ENCODE results near the gene BAZ1B. TPM values are rescaled to one million over a fixed set of nuclear protein-coding genes. Genes with fewer than 3 reads are reported as not detected.

BAZ1B gene
- total and polyA plus RNA-seq, 4 donors = 8.6 to 31.3 (median 21.5) TPM

- Histone ChIP-seq H3K27me3 (ENCODE audit: control insufficient read depth in 4 of 4, insufficient read depth in 4 of 4, low read length in 3 of 4) (no peaks in the 10 kb centered on the region), H3K4me3 (ENCODE audit: low read depth in 1 of 3, low read length in 3 of 3) (no peak overlapping the region), H3K27ac (ENCODE audit: low read depth in 1 of 2, low read length in 2 of 2) (no peak overlapping the region), H3K4me1 (ENCODE audit: control insufficient read depth in 4 of 4, insufficient read depth in 4 of 4, low read length in 3 of 4) (peaks cover 0 to 6% (median 1%) of the 10 kb centered on the region in 4 donors), H3K9ac (ENCODE audit: low read depth in 1 of 2, low read length in 2 of 2) (no peak overlapping the region), H3K36me3 (ENCODE audit: control insufficient read depth in 4 of 4, insufficient read depth in 3 of 4, low read depth in 1 of 4, low read length in 3 of 4) (peaks cover 17 to 37% (median 26%) of the 10 kb centered on the region in 4 donors), H3K9me3 (ENCODE audit: control insufficient read depth in 4 of 4, low read length in 3 of 4) (no peaks in the 10 kb centered on the region)
- no peak for DNase-seq (ENCODE audit: low spot score)
- 65% methylated on average over 8 of the region's 8 CpGs for WGBS
- no peak for TF ChIP-seq SP1 (IDR thresholded peaks at IDR 0.05)
- TF ChIP-seq HNF4G (IDR thresholded peaks at IDR 0.05) = no peak
- TF ChIP-seq FOXA1 (IDR thresholded peaks at IDR 0.05) = no peak
- no peak for TF ChIP-seq TAF1 (conservative IDR thresholded peaks at IDR 0.05)
- TF ChIP-seq MAX (IDR thresholded peaks at IDR 0.05) = no peak
- TF ChIP-seq RAD21 (IDR thresholded peaks at IDR 0.05) = no peak
- TF ChIP-seq ZBTB33 (IDR thresholded peaks at IDR 0.05) = no peak
- TF ChIP-seq FOXA2 (IDR thresholded peaks at IDR 0.05) = no peak
- TF ChIP-seq EGR1 (IDR thresholded peaks at IDR 0.05; ENCODE audit: low read depth in 2 of 2) = no peak
- TF ChIP-seq HNF4A (conservative IDR thresholded peaks at IDR 0.05) = no peak
- no peak for TF ChIP-seq NR2F2 (IDR thresholded peaks at IDR 0.05)
- no peak for TF ChIP-seq ATF3 (IDR thresholded peaks at IDR 0.05)
- no peak for TF ChIP-seq RXRA (IDR thresholded peaks at IDR 0.05)
- no peak for TF ChIP-seq REST (IDR thresholded peaks at IDR 0.05)
- TF ChIP-seq, protein P1, sequence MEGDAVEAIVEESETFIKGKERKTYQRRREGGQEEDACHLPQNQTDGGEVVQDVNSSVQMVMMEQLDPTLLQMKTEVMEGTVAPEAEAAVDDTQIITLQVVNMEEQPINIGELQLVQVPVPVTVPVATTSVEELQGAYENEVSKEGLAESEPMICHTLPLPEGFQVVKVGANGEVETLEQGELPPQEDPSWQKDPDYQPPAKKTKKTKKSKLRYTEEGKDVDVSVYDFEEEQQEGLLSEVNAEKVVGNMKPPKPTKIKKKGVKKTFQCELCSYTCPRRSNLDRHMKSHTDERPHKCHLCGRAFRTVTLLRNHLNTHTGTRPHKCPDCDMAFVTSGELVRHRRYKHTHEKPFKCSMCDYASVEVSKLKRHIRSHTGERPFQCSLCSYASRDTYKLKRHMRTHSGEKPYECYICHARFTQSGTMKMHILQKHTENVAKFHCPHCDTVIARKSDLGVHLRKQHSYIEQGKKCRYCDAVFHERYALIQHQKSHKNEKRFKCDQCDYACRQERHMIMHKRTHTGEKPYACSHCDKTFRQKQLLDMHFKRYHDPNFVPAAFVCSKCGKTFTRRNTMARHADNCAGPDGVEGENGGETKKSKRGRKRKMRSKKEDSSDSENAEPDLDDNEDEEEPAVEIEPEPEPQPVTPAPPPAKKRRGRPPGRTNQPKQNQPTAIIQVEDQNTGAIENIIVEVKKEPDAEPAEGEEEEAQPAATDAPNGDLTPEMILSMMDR (IDR thresholded peaks at IDR 0.05; ENCODE audit: low read depth, low read length, missing input control) = no peak
- no peak for TF ChIP-seq YY1 (IDR thresholded peaks at IDR 0.05)
Measured at GRCh38 chr7:73512018-73512780, 9.9 kb downstream of the BAZ1B start.

Data from liver (tissue), 9 donors.